Gastroesophageal sphincter (tissue), 3 donors: ENCODE data around the gene SLC35A5.

Experiments used
- POLR2AphosphoS5 ChIP-seq: sonication (generic); formaldehyde crosslinking; IDR thresholded peaks from one replicate; pipeline ENCODE4 v1.6.1; 2017; ENCODE audit warnings: antibody characterized with exemption
- TF ChIP-seq, protein P1 (sequence below), 4 experiments: fragments of 200-600 bp in 2 of 4; fragments of 450-650 bp in 2 of 4; sonication (generic) in 1 of 4; IDR thresholded peaks; one replicate each; pipeline ENCODE4 v1.5.1; 2017 to 2019; ENCODE audit warnings: antibody characterized with exemption in 4 of 4, mild to moderate bottlenecking in 2 of 4, moderate library complexity in 2 of 4

DNA sequence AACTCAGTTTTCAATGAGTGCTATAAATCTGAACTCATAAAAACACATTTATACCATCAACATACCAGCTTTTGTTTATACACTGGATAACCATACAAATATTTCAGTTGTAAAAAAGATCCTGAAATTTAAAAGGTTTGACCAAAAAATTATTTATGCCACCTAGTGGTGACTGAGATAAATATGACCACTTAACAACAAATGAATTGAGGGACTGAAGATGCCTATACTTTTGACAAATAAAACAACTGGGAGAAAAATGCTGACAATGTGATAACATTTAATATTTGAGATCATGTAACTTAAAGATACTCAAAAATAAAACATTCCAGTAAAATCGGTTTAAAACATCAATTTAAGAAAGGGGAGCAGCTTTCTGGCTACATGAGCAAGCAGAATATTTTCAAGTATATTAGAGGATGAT lies 30.5 kb upstream of the SLC35A5 start:
- TF ChIP-seq, protein P1, sequence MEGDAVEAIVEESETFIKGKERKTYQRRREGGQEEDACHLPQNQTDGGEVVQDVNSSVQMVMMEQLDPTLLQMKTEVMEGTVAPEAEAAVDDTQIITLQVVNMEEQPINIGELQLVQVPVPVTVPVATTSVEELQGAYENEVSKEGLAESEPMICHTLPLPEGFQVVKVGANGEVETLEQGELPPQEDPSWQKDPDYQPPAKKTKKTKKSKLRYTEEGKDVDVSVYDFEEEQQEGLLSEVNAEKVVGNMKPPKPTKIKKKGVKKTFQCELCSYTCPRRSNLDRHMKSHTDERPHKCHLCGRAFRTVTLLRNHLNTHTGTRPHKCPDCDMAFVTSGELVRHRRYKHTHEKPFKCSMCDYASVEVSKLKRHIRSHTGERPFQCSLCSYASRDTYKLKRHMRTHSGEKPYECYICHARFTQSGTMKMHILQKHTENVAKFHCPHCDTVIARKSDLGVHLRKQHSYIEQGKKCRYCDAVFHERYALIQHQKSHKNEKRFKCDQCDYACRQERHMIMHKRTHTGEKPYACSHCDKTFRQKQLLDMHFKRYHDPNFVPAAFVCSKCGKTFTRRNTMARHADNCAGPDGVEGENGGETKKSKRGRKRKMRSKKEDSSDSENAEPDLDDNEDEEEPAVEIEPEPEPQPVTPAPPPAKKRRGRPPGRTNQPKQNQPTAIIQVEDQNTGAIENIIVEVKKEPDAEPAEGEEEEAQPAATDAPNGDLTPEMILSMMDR (IDR thresholded peaks at IDR 0.05), result peak; percentile 50 to 56 (median 52)
- no peak for TF ChIP-seq POLR2AphosphoS5
